ENCODE data around the gene LGALS1.

Gene LGALS1

DNA sequence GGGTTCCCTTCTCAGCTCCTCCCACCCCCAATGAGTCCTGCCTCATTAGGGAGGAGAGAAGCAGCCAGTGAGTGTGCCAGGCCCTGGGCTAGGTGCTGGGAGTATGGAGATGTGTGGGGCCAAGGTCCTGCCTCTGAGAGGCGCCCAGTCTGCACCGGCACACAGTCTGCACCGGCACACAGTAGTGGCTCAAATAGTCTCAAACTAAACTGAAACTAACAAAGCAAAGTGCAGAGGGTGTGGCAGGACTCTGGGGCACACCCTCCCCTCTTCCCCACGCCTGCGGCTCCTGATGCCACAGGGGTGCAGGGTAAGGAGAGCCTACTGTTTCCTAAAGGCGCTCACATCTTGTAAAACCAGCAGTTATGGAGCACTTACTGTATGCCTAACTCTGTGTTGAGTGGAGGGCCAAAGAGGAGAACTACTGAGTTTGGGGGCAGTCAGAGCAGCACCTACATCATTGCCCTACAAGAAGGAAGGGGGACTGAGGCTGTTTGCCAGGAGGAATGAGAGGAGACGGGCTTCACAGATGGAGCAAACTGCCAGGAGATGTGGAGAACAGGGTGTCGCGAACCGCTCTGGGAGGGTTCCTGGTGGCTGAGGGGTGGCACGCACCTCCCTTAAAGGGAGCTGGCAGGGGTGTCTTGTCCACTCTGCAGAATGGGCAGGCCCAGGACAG is 36.9 kb upstream of the LGALS1 start:
- H3K27me3 ChIP-seq (ENCODE audit: control insufficient read depth in 1 of 2, insufficient read depth in 2 of 2, low read length in 2 of 2): no peaks in the 10 kb centered on the region
- peaks cover 8 to 15% of the 10 kb centered on the region in 2 donors for H3K36me3 ChIP-seq (ENCODE audit: control insufficient read depth in 1 of 2, insufficient read depth in 2 of 2, low read length in 2 of 2)
- H3K9me3 ChIP-seq (ENCODE audit: control insufficient read depth in 1 of 2, low read length in 2 of 2): no peaks in the 10 kb centered on the region
- H3K4me1 ChIP-seq (ENCODE audit: control insufficient read depth in 1 of 2, insufficient read depth in 2 of 2, low read length in 2 of 2): peaks cover 76 to 90% of the 10 kb centered on the region in 2 donors
- peak overlapping the region; percentile 77 for H3K27ac ChIP-seq (ENCODE audit: low read depth, low read length)
- H3K9ac ChIP-seq (ENCODE audit: low read depth in 1 of 2, low read length in 2 of 2): peak overlapping the region; percentile 96 to 97
- H3K4me3 ChIP-seq (ENCODE audit: low read depth in 1 of 2, low read length in 2 of 2): peak overlapping the region; percentile 90 to 91

DNA sequence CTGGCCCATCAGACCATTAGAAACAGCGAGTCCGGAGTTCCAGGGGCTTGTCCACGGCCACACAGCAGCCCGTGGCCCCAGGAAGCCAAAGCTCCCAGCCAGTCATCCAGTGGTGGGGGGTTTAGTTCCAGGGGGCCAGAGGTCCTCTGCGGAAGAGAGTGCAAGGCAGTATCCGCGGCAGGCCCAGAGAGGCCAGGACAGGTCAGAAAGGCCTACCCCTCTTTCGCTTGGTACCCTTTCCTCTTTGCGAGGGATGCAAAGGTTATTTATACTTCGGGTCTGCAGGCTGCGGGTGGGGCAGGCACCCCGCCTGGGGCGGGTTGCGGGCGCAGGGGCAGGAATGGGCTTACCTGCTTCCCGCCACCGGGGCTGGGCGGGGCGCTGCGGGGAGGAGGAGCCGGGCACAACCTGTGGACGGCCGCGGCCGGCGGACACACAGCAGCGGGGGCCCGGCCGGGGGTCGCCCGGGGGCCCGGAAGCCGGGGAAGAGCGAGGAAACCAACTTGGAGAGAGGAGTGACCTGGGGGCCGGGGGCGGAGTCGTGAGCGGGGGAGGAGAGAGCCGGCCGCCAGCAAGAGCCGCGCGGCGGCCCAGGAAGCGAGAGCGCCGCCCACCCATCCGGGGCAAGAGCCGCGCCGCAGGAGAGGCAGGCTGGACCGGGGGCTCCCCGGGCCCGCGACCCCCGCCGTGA is 36.2 kb upstream of the LGALS1 start, which contains the start of gene SH3BP1:
Gene SH3BP1, plus strand, starts transcription at position 600 of the 691 bp plus-strand sequence. CDS start 119 bp downstream, outside the sequence.
- H3K36me3 ChIP-seq (ENCODE audit: control insufficient read depth in 1 of 2, insufficient read depth in 2 of 2, low read length in 2 of 2): peaks cover 8 to 20% of the 10 kb centered on the region in 2 donors
- H3K4me3 ChIP-seq (ENCODE audit: low read depth in 1 of 2, low read length in 2 of 2): peak within 1 kb of the TSS; percentile 90 to 91
- no peaks in the 10 kb centered on the region for H3K27me3 ChIP-seq (ENCODE audit: control insufficient read depth in 1 of 2, insufficient read depth in 2 of 2, low read length in 2 of 2)
- peak within 1 kb of the TSS; percentile 77 for H3K27ac ChIP-seq (ENCODE audit: low read depth, low read length)
- H3K9me3 ChIP-seq (ENCODE audit: control insufficient read depth in 1 of 2, low read length in 2 of 2): no peaks in the 10 kb centered on the region
- peak within 1 kb of the TSS; percentile 96 to 97 for H3K9ac ChIP-seq (ENCODE audit: low read depth in 1 of 2, low read length in 2 of 2)
- H3K4me1 ChIP-seq (ENCODE audit: control insufficient read depth in 1 of 2, insufficient read depth in 2 of 2, low read length in 2 of 2): peaks cover 72 to 86% of the 10 kb centered on the region in 2 donors

DNA sequence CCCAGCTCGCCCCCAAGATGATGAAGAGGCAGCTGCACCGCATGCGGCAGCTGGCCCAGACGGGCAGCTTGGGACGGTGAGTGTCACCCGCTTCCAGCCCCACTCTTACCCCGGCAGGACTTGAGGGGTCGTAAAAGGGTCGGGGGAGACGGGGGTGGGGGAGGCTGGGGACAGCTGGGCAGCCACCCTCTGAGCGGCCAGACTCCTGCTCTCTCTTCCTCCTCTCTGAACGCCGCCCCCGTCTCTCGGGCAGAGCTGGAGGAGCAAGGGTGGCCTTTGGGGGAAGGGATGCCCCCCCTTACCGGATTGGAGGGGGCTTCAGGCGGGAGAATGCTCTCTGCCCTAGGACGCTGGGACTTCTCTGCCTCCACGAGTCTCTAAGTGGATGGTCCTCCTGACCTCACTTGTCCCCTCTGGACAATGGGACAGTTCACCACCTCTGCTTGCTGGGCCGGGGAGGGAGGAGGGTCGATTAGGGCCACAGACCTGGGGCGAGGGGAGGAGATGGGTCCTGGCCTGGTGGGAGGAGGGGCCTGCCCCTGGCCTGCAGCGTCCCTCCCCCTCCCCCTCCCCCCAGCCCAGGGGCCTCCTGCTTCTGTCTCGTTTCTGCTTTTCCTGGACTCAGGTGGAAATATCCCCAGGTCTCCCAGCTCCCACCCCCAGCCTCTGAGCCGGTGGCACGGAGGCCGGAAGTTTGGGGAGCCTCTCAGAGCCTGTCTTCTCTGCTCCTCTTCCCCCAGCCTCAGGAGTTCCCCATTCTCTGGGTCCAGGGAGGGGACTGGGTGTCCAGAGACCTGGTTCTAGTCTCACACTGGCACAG is 35.5 kb upstream of the LGALS1 start:
- H3K9me3 ChIP-seq (ENCODE audit: control insufficient read depth in 1 of 2, low read length in 2 of 2): no peaks in the 10 kb centered on the region
- peaks cover 11 to 27% of the 10 kb centered on the region in 2 donors for H3K36me3 ChIP-seq (ENCODE audit: control insufficient read depth in 1 of 2, insufficient read depth in 2 of 2, low read length in 2 of 2)
- H3K27me3 ChIP-seq (ENCODE audit: control insufficient read depth in 1 of 2, insufficient read depth in 2 of 2, low read length in 2 of 2): no peaks in the 10 kb centered on the region
- H3K4me1 ChIP-seq (ENCODE audit: control insufficient read depth in 1 of 2, insufficient read depth in 2 of 2, low read length in 2 of 2): peaks cover 64 to 78% of the 10 kb centered on the region in 2 donors
- peak overlapping the region; percentile 90 to 91 for H3K4me3 ChIP-seq (ENCODE audit: low read depth in 1 of 2, low read length in 2 of 2)
- peak overlapping the region; percentile 96 to 97 for H3K9ac ChIP-seq (ENCODE audit: low read depth in 1 of 2, low read length in 2 of 2)
- H3K27ac ChIP-seq (ENCODE audit: low read depth, low read length): peak overlapping the region; percentile 77

DNA sequence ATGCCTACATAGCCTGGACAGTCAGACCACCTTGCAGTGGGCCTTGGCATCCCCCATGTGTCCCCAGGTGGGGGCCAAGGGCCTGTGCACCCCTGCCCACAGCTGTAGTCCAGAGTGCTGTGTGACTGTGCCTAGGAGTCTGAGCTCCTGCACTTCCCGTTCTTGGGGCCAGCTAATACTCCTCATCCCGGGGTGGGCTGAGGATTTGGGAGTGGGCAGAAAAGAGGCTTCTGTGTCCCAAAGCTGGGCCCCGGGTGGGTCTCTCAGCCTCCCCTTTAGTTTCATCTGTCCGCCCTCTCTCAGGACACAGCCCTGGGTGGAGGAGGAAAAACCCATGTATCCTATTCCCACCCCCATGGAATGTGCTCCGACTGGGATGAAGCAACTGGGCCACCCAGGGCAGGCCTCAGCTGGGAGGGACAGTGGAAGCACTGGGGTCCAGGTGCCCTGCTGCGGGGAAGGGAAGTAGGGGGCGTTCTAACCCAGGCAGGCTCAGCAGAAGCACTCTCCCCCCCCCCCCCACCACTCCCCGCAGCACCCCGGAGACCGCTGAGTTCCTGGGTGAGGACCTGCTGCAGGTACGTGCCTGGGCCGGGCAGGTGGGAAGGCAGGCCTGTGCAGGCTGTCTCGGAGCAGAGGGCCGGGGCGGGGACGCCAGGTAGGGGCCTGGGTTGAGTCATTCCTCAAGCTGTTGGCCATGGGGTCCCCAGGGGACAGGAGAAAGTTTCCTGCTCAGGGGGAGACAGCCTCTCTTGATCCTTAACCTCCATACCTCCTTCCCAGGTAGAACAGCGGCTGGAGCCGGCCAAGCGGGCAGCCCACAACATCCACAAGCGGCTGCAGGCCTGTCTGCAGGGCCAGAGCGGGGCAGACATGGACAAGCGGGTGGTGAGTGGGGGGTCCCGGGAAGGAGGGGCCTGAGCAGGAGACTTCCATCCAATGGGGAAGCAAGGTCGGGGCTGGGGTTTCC is 34.6 kb upstream of the LGALS1 start:
- H3K9me3 ChIP-seq (ENCODE audit: control insufficient read depth in 1 of 2, low read length in 2 of 2): no peaks in the 10 kb centered on the region
- H3K4me3 ChIP-seq (ENCODE audit: low read depth in 1 of 2, low read length in 2 of 2): peak overlapping the region; percentile 90 to 91
- H3K27ac ChIP-seq (ENCODE audit: low read depth, low read length): peak overlapping the region; percentile 77
- peak overlapping the region; percentile 96 to 97 for H3K9ac ChIP-seq (ENCODE audit: low read depth in 1 of 2, low read length in 2 of 2)
- H3K27me3 ChIP-seq (ENCODE audit: control insufficient read depth in 1 of 2, insufficient read depth in 2 of 2, low read length in 2 of 2): no peaks in the 10 kb centered on the region
- peaks cover 60 to 69% of the 10 kb centered on the region in 2 donors for H3K4me1 ChIP-seq (ENCODE audit: control insufficient read depth in 1 of 2, insufficient read depth in 2 of 2, low read length in 2 of 2)
- peaks cover 11 to 35% of the 10 kb centered on the region in 2 donors for H3K36me3 ChIP-seq (ENCODE audit: control insufficient read depth in 1 of 2, insufficient read depth in 2 of 2, low read length in 2 of 2)

DNA sequence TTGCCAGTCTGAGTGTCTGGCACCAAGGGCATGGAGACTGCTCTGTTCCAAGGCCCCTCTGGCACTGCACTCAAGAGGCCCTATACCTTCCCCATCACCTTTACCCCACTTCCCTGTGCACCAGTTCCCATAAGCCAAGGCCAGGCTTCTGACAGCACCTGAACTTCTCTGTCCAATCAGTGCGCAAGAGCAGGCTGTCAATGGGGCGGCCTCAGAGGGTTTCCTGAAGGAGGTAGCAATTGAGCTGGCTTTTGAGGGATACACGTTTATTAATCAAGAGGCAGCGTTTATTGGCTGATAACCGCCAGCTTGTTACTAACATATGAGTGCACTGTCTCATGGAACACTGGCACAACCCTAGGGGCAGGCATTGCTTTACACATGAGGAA is 33.9 kb upstream of the LGALS1 start:
- Histone ChIP-seq H3K4me3 (ENCODE audit: low read depth in 1 of 2, low read length in 2 of 2) (peak overlapping the region; percentile 90 to 91), H3K4me1 (ENCODE audit: control insufficient read depth in 1 of 2, insufficient read depth in 2 of 2, low read length in 2 of 2) (peaks cover 54 to 65% of the 10 kb centered on the region in 2 donors), H3K36me3 (ENCODE audit: control insufficient read depth in 1 of 2, insufficient read depth in 2 of 2, low read length in 2 of 2) (peaks cover 11 to 41% of the 10 kb centered on the region in 2 donors), H3K27me3 (ENCODE audit: control insufficient read depth in 1 of 2, insufficient read depth in 2 of 2, low read length in 2 of 2) (no peaks in the 10 kb centered on the region), H3K9ac (ENCODE audit: low read depth in 1 of 2, low read length in 2 of 2) (peak overlapping the region; percentile 52 to 96), H3K27ac (ENCODE audit: low read depth, low read length) (peak overlapping the region; percentile 77), H3K9me3 (ENCODE audit: control insufficient read depth in 1 of 2, low read length in 2 of 2) (no peaks in the 10 kb centered on the region)

DNA sequence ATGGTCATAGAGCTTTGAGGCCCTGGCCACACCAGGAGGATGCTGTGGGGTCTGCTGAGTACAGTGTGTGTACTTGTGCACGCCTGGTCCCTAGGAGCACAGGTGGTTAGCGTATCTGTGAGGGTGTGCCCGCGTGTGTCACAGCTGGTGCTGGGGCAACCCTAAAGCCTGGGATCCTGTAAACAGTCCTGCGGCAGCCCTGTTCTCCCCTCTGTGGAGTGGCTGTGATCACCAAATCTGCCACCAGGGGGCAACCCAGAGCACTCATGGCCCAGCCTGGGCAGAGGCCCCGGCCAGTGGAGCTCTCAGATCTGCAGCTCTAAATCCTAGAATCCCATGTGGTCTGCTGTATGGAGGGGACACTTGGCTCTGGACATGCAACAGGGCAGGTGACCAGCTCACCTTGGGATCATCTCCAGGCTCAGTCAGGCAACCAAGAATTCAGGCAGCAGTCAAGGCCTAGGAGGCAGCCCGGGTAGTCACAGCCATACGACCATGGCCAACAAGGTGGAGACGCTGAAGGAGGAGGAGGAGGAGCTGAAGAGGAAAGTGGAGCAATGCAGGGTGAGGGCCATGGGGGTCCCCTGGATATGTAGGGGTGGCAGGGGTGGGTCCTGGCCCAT is 32.1 kb upstream of the LGALS1 start:
- peaks cover 48 to 61% of the 10 kb centered on the region in 2 donors for H3K4me1 ChIP-seq (ENCODE audit: control insufficient read depth in 1 of 2, insufficient read depth in 2 of 2, low read length in 2 of 2)
- peak overlapping the region; percentile 18 to 52 for H3K9ac ChIP-seq (ENCODE audit: low read depth in 1 of 2, low read length in 2 of 2)
- H3K4me3 ChIP-seq (ENCODE audit: low read depth in 1 of 2, low read length in 2 of 2): peak overlapping the region in 1 of 2 donors; percentile 46
- H3K9me3 ChIP-seq (ENCODE audit: control insufficient read depth in 1 of 2, low read length in 2 of 2): no peaks in the 10 kb centered on the region
- no peak overlapping the region for H3K27ac ChIP-seq (ENCODE audit: low read depth, low read length)
- peaks cover 13 to 52% of the 10 kb centered on the region in 2 donors for H3K36me3 ChIP-seq (ENCODE audit: control insufficient read depth in 1 of 2, insufficient read depth in 2 of 2, low read length in 2 of 2)
- no peaks in the 10 kb centered on the region for H3K27me3 ChIP-seq (ENCODE audit: control insufficient read depth in 1 of 2, insufficient read depth in 2 of 2, low read length in 2 of 2)

DNA sequence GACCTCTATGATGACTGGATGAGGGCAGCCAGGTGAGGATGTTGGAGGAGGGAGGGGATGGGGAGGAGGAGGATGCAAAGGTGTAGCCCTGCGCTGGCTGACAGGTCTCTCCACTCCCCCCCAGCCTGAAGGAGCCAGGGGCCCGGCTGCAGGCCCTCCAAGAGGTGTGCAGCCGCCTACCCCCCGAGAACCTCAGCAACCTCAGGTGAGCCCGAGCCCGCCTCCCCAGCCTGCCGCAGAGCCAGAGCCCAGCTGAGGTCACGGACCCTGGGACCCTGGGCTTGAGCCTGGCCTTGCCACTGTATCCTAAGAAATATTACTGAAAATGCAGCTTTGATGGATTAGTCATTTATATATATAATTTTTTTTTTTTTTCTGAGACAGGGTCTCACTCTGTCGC is 28.1 kb upstream of the LGALS1 start:
- H3K36me3 ChIP-seq (ENCODE audit: control insufficient read depth in 1 of 2, insufficient read depth in 2 of 2, low read length in 2 of 2): peaks cover 20 to 82% of the 10 kb centered on the region in 2 donors
- no peaks in the 10 kb centered on the region for H3K9me3 ChIP-seq (ENCODE audit: control insufficient read depth in 1 of 2, low read length in 2 of 2)
- H3K9ac ChIP-seq (ENCODE audit: low read depth in 1 of 2, low read length in 2 of 2): peak overlapping the region; percentile 25 to 35
- H3K27ac ChIP-seq (ENCODE audit: low read depth, low read length): peak overlapping the region; percentile 67
- no peak overlapping the region for H3K4me3 ChIP-seq (ENCODE audit: low read depth in 1 of 2, low read length in 2 of 2)
- peaks cover 29 to 32% of the 10 kb centered on the region in 2 donors for H3K4me1 ChIP-seq (ENCODE audit: control insufficient read depth in 1 of 2, insufficient read depth in 2 of 2, low read length in 2 of 2)
- H3K27me3 ChIP-seq (ENCODE audit: control insufficient read depth in 1 of 2, insufficient read depth in 2 of 2, low read length in 2 of 2): no peaks in the 10 kb centered on the region

GRCh38 chr22:37647928-37648327 is 27.5 kb upstream of the LGALS1 start:
- Histone ChIP-seq H3K9me3 (ENCODE audit: control insufficient read depth in 1 of 2, low read length in 2 of 2) (no peaks in the 10 kb centered on the region), H3K9ac (ENCODE audit: low read depth in 1 of 2, low read length in 2 of 2) (peak overlapping the region; percentile 27 to 38), H3K27me3 (ENCODE audit: control insufficient read depth in 1 of 2, insufficient read depth in 2 of 2, low read length in 2 of 2) (no peaks in the 10 kb centered on the region), H3K4me1 (ENCODE audit: control insufficient read depth in 1 of 2, insufficient read depth in 2 of 2, low read length in 2 of 2) (peaks cover 23 to 26% of the 10 kb centered on the region in 2 donors), H3K4me3 (ENCODE audit: low read depth in 1 of 2, low read length in 2 of 2) (no peak overlapping the region), H3K36me3 (ENCODE audit: control insufficient read depth in 1 of 2, insufficient read depth in 2 of 2, low read length in 2 of 2) (peaks cover 17 to 80% of the 10 kb centered on the region in 2 donors), H3K27ac (ENCODE audit: low read depth, low read length) (peak overlapping the region; percentile 47)

Data from duodenal mucosa (tissue), 2 donors.